ENCODE data around the gene MRPS16.
A peak's percentile ranks its signal among the peaks of the same experiment; 100 is the strongest.
"Not testable (repeated sequence)": the region's sequence is repeated elsewhere in the genome, so short reads cannot be mapped to it uniquely, and the experiment has no call there.

The MRPS16 gene

DNA sequence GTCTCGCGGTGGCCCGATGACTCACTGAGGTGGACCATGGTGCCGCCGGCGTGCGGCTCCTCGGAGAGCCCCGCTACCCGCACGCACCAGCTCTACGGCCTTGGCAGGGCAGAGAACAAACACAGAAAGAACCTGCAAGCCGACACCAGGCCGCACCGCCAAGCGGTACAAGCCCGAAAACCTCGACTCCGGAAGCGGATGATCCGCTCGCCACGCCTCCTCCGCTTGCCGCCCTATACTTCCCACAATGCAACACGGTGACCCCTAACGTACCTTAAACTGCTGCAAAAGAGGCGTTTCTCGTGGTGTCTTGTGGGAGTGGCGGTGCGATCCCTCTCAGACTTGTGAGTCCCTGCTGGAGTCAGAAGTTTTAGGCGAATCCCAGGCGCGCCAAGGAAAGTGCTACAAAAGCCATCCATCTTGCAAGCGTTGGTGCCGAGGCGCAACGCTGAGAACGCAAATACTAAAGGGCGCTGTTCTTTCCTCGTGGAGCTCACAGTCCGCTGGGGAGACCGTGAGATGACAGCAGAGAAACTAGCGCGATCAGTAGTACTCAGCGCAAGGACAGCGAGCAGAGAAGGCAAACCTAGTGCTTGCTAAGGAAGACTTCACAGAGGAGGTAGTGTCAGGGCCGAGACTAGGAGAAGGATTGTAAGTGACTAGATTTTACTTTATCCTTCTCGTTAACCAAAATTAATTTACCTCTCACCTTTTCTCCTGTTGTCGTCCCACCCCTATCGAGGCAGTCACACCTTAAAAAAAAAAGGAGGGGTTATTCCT lies at the start of gene MRPS16:
TSS of gene MRPS16 (minus strand) at position 200 of the 780 bp plus-strand sequence. CDS start at position 38, 162 bp downstream.
- peak; percentile 96 for DNase-seq (ENCODE audit: low spot score)

DNA sequence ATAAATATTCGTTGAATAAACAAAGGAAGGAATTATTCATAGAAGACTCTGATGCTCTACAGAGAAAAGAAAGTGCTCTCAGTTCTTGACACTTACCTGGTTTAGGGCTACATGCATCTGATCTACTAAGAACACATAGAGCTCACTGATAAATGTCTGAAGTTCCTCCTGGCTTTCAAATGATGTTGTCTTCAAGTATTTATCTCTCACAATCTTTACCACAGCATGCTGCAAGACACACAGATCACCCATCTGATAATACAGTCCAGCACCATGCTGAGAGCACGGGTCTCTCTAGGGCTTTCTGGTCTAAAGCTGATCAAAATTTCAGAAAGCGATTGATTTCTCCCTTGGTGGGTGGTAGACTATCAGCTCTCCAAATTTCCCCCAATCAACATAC lies 44.5 kb upstream of the MRPS16 start:
- peak; percentile 42 for DNase-seq (ENCODE audit: low spot score)

DNA sequence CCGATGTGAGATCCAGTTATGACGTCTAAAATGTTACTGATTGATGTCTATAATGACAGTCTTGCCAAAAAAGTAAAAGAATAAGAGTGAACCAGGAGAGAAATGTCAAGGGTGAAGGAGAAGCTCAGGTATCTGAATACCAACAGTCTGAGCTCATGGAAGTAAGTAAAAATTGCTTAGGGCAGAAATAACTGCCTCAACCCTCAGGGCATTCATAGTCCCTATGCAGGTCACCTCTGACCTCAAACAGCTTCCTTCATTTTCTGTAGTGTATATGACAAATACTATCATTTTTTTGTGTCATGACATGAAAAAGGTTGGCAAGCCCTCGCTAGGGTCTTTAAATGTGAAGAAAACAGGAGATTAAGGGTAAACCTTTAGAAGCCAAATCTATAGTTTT lies 41.0 kb upstream of the MRPS16 start:
- DNase-seq (ENCODE audit: low spot score), result no peak

DNA sequence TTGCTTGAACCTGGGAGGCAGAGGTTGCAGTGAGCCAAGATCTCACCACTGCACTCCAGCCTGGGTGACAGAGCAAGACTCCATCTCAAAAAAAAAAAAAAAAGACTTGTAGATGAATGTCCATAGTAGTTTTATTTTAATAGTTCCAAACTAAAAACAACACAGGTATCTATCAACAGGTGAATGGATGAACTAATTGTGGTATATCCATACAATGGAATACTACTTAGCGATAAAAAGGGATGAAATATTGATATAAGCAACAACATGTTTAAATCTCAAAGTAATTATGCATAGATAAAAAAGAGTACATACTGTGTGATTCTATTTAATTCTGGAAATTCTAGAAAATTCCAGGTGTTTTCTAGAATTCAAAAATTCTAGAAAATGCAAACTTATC lies 37.5 kb upstream of the MRPS16 start:
- DNase-seq (ENCODE audit: low spot score), result no peak

DNA sequence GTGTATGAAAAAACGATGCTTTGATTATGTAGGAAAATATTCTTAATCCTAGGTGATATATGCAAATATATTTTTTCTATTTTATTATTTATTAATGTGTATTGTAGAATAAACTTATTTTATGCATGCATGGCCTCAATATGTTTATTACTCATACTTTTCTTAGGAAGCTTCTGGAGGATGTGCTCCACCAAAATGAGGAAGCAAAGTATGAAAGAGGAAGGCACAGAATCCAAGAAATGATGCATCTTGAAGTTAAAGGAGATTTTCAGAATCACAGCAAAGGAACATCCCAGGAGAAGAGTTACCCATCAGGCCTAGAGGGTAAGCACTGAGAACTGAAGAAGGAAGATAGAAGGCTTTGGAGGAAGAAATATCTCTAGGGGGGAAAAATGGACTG lies 35.0 kb upstream of the MRPS16 start:
- no peak for DNase-seq (ENCODE audit: low spot score)

DNA sequence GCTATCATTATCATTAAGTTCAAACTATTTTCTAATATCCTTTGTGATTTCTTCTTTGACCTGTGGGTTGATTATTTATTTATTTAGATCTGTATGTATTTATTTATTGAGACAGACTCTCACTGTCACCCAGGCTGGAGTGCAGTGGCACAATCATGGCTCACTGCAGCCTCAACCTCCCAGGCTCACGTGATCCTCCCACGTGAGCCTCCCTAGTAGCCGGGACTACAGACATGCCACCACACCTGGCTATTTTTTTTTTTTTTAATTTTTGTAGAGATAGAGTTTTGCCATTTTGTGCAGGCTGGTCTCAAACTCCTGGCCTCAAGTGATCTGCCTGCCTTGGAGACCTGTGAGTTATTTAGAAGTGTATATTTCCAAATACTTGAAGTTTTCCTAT lies 28.7 kb upstream of the MRPS16 start:
- DNase-seq (ENCODE audit: low spot score), result no peak

DNA sequence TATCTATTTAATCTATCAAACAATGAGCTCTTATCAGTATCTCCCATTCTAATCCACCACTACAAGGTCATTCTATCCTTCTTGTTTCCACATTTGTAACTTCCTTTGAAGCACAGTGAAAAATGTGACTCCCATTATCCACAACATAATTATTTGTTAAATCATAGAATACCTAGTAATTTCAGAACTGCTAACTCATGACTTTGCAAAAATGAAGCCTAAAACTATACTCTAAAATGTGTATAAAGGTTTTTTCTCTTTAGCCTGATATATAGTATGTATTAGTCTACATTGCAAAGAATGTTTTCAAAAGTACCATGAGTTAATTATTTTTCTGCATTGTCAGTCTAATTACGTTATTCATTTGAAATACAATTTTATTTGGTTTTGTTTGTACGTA lies 12.0 kb upstream of the MRPS16 start:
- no peak for DNase-seq (ENCODE audit: low spot score)

DNA sequence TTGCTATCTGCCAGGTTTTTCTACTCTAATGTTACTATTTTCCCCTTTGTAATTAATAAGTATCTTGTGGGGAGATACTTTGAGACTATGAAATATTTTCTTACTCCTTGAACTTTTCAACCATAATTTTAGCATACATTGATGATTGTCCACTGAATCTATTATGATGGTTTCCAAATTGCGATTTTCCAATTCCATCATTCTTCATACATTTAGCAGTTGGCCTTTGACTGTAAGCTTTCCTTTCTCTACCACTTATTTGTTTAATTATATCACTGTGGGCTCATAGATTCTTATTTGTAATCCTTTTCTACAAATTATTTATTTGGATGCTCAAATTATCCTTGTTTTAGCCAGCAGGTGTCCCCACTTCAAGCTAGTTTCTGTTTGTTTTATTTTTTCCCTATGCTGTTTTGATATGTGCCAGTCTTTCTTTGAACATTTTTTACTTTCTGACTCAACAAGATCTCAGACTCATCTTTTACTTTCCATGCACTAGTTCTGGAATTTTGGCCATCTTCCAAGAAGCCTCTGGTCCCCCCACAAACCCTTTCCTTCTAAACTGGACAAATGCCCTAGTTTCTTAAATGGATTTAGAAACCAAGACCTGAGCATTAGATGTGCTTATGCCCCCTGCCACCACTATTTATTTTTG lies 11.4 kb upstream of the MRPS16 start:
- DNase-seq (ENCODE audit: low spot score), result peak; percentile 17

DNA sequence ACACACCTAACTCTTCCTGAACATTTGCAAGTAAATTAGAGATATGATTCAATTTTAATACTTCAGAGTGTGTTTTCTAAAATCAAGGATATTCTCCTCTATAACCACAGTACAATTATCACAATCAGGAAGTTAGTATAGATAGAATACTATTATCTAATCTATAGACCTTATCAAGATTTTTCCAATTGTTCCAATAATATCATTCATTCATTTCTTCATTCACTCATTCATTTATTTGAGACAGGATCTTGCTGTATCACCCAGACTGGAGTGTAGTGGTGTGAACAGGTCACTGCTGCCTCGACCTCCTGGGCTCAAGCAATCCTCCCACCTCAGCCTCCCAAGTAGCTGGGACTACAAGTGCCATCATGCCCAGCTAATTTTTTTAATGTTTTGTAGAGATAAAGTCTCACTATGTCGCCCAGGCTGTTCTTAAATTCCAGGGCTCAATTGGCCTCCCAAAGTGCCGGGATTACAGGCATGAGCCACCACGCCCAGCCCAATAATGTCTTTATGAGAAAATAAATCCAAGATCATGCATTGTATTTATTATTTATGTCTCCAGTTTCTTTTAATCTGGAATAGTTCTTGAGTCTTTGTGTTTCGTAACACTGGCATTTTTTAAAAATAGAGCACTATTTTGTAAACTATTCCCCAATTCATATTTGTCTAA lies 10.6 kb upstream of the MRPS16 start:
- no peak for DNase-seq (ENCODE audit: low spot score)

DNA sequence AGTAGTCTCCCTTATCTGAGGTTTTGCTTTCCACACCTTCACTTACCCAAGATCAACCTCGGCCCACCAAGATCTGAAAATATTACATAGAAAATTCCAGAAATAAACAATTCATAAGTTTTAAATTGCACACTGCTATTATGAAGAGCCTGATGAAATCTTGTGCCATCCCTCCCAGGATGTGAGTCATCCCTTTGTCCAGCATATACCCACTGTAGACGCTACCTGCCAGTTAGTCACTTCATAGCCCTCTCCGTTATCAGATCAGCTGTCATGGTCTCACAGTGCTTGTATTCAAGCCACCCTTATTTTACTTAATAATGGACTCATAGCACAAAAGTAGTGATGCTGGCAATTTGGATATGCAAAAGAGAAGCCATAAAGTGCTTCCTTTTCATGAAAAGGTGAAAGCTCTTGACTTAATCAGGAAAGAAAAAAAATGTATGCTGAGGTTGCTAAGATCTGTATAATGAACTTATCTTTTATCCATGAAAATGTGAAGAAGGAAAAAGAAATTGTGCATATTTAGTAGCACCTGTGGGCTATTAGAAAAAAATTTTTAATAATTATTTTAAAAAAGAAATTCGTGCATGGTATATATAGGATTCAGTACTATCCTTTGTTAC lies 9.8 kb upstream of the MRPS16 start:
- no peak for DNase-seq (ENCODE audit: low spot score)

DNA sequence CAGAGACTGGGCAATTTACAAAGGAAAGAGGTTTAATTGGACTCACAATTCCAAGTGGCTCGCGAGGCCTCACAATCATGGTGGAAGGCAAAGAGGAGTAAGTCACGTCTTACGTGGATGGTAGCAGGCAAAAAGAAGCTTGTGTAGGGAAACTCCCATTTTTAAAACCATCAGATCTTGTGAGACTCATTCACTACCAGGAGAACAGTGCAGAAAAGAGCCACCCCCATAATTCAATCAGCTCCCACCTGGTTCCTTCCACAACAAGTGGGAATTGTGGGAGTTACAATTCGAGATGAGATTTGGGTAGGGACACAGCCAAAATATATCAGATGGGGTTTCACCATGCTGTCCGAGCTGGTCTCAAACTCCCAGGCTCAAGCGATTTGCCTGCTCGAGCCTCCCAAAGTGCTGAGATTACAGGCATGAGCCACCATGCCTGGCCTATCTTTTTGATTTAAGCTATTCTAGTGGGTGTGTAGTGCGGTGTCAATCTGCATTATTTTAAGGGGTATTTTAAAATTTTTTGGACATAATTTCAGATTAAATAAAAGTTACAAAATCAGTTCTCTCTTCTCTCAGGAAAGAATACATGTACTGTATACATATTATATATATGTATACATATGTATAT lies 9.0 kb upstream of the MRPS16 start:
- no peak for DNase-seq (ENCODE audit: low spot score)

DNA sequence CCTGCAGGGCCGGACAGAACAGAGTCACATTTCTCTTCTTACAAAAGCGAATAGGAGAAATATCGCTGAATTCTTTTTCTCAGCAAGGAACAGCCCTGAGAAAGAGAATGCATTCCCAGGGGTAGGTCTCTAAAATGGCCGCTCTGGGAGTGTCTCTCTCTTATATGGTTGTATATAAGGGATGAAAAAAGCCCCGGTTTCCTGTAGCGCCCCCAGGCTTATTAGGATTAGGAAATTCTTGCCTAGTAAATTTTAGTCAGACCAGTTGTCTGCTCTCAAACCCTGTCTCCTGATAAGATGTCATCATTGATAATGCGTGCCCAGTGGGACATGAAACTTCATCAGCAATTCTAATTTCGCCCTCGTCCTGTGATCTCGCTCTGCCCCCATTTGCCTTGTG lies 6.2 kb upstream of the MRPS16 start:
- not testable (repeated sequence) for DNase-seq (ENCODE audit: low spot score)

DNA sequence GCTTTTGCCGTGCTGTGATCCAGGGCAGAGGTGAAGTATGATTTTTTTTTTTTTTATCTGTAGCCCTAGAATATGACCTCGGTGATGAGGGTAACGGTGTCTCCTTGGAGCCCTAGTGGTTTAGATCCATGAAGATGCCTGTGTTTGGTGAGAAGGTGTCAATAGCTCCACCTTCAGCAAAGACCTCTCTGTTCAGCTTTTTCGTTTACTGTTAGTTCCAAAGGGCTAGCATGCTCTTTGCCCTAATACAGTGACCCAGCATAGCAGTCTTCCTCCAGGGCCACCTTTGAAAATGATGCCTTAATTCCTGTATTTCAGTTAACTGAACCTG lies 746 bp upstream of the MRPS16 start:
- DNase-seq (ENCODE audit: low spot score), result peak; percentile 12

DNA sequence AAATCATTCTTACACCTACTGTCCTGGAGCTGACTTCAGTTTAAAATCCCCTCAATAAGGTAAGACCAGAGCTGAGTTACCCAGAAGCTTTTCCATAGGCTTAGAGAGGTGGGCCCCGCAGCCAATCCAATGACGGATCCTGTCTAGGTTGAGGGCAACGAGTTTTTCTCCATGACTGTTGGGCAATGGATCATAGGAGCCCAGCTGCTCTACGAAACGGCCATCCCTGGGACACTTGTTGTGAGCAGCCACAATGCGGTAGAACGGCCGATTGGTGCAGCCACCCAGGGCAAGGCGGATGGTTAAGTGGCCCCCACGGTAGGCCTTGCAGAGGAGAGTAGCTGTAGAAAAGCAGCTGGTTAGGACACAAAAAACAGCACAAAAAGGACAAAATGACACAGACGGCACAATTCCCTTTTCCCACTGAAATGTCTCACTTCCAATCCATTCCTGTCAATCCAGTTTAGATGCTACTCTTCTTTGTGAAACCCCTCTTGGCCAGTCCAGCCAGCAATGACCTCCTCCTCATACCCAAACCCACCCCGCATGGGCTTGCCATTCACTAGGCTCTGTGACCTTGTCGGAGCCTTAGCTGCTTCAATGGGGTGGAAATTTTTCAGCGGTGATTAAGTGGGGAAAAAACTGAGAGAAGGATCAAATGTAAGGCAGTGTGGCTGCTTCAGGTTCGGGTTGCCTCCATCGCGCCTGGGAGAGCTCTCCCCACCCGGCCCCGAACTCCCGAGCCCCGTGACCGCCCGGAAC lies 580 bp downstream of the MRPS16 start:
- DNase-seq (ENCODE audit: low spot score), result no peak

DNA sequence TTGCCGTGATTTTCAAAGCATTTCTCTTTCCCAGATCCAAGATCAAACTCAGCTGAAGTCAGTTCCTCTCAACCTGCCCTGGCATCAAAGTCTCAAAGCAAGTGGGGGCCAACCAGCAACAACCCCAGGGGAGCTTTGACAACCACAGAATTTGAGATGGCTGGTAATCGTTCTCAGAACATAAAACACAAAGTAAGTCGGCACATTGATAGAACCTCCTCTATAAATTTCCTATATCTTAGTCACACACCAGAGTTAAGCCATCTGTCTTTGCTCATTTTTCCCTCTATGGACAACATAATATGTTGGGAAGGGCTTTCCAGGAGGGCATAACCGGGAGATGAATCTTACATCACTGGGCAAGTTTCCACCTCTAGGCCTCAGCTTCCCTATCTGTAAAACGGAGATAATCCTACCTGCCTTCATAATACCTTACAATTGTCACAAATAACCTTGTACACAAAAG lies 4.2 kb downstream of the MRPS16 start:
- DNase-seq (ENCODE audit: low spot score), result no peak

DNA sequence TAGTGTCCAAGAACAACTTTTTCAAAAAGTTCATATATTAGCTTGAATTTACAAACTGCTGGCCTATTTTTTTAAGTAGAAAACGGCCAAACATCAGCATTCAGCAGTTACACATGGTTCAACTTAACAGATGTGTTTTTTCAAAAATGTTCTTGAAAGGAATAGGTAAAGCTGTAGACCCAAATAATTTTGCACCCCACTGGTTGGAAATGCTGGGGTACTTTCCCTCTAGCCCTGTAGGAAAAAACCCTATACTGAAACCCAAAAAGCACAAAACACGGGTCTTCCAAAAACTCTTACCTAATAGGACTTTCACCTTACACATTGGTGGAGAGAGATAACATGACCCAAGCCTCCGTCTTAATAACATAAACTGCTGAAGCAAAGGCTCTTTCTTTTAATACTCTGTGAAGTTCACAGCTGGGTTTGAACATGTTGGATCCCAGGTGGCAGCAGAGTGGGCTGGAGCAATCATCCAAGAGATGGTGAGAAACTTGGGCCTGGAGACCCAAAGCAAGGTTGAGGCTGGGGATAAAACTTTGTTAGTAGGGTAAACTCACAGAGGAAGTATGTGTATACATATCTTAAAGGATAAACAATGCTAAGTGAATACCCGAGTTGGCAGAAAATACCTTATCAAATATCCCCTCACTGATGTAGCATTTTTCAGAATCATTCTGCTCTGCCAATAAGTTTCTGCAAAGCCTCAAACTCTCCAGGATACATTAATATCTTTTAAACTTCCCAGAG lies 4.8 kb downstream of the MRPS16 start:
- DNase-seq (ENCODE audit: low spot score), result no peak

DNA sequence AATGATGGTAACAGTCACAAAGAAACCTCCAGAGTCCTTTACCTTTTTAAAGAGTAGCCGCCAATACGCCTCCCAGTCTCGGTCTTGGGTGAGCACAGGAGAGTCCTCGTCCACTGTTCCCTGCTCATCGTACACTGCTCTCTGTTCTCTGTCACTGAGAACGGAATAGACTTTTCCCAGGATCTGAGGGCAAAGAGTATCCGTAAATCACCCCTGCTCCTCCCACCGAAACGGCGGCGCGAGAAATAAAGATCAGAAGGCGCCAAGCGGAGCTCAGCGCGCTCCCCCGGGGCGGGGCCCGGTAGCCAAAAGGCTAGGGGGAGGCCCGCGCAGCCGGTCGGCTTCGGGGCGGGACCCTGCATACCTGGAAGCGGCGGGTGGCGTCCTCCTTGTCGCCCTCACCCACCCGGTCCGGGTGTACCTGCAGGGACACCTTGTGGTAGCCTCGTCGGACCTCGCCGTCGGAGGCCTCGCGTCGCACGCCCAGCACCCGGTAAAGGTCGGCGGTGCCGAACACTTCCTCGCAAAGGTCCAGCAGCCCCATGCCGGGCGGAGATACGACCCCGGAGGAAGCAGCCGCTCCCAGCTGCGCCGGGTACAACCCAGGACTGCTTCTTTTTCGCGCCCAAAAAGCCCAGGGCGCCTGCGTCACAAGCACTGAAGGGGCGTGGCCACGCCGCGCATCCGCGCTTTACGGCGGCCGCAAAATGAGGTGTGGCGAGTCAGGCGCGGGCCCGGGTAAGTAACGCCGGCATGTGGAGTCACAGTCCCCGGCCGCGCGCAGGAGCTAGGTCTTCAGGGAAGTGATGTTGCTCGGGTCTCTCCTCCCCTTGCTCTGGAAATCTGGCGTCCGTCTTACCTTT lies 5.6 kb downstream of the MRPS16 start, which contains the start of gene DNAJC9:
TSS of gene DNAJC9 (minus strand) at position 610 of the 863 bp plus-strand sequence. CDS start at position 544, 66 bp downstream.
- peak; percentile 98 for DNase-seq (ENCODE audit: low spot score)

DNA sequence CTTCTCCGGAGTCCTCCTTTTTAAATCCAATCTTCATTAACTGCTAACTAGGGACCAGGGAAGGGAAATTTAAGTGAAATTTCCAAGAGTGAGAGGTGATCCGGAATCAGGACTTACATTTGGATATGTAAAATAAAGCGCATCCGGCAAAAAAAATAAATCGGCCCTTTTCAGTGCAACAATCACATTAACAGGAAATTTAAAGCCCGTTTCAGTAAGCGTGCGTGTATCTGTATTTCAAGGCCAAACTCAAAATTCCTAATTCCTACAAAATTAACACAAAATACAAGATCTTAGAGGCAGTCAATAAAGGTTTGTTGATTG lies 6.2 kb downstream of the MRPS16 start:
- DNase-seq (ENCODE audit: low spot score), result no peak

DNA sequence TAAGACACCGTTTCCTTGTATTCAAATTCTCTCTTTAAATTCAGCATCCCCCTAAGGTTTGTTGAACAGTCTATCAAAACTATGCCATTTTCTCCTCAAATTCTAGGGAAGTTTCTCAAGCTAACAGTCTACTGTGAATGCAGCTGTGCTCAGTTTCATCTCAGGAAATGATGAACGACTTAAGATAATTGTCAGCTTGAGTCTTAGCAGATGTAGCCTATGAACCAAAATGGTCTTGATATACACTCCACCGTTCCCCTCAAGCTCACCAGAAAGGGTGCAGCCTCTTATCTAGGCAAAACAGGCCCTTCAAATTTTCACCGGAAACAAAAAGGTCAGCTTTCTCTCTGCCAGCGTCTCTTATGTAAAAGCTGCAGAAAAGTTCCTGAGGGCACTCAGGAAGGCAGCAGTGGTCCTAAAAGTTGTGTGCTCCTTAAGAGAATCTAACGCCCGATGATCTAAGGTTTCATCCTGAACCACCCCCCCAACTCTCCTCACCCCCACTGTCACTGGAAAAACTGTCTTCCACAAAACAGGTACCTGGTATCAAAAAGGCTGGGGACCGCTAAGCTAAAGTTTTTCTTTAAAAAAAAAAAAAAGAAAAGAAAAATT lies 7.5 kb downstream of the MRPS16 start:
- DNase-seq (ENCODE audit: low spot score), result no peak
